HEK293T (cell line): Measurements from ENCODE around the gene RBM23.

Source experiments
- ARNT ChIP-seq: fragments of 450-650 bp; IDR thresholded peaks from 2 replicates; pipeline ENCODE4 v1.6.1; 2017; ENCODE audit warnings: mild to moderate bottlenecking
- BHLHE40 ChIP-seq: fragments of 450-650 bp; IDR thresholded peaks from 2 replicates; pipeline ENCODE4 v1.6.1; 2016; ENCODE audit warnings: mild to moderate bottlenecking, moderate library complexity, borderline replicate concordance
- ELF4 ChIP-seq: fragments of 450-650 bp; IDR thresholded peaks from 2 replicates; pipeline ENCODE4 v1.6.1; 2017; ENCODE audit warnings: antibody characterized with exemption
- FOXK2 ChIP-seq: fragments of 450-650 bp; IDR thresholded peaks from 2 replicates; pipeline ENCODE4 v1.6.1; 2016; ENCODE audit warnings: mild to moderate bottlenecking
- FOXM1 ChIP-seq: fragments of 450-650 bp; IDR thresholded peaks from 2 replicates; pipeline ENCODE4 v1.6.1; 2017; ENCODE audit warnings: mild to moderate bottlenecking, borderline replicate concordance
- HDGF ChIP-seq: fragments of 450-650 bp; IDR thresholded peaks from 2 replicates; pipeline ENCODE4 v1.6.1; 2017; ENCODE audit warnings: antibody characterized with exemption, borderline replicate concordance
- LEF1 ChIP-seq: fragments of 450-650 bp; IDR thresholded peaks from 2 replicates; pipeline ENCODE4 v1.6.1; 2017; ENCODE audit warnings: mild to moderate bottlenecking, borderline replicate concordance
- NFRKB ChIP-seq: fragments of 450-650 bp; IDR thresholded peaks from 2 replicates; pipeline ENCODE4 v1.6.1; 2016; ENCODE audit warnings: mild to moderate bottlenecking, moderate library complexity
- SP1 ChIP-seq: fragments of 450-650 bp; IDR thresholded peaks from 2 replicates; pipeline ENCODE4 v1.6.1; 2017
- SUZ12 ChIP-seq: fragments of 450-650 bp; IDR thresholded peaks from 2 replicates; pipeline ENCODE4 v1.6.1; 2016; ENCODE audit warnings: mild to moderate bottlenecking
- TARDBP ChIP-seq: fragments of 450-650 bp; IDR thresholded peaks from 2 replicates; pipeline ENCODE4 v1.6.1; 2016
- ZNF384 ChIP-seq: fragments of 450-650 bp; IDR thresholded peaks from 2 replicates; pipeline ENCODE4 v1.6.1; 2016
- TF ChIP-seq, protein P1 (sequence below): fragments of 450-650 bp; IDR thresholded peaks from 2 replicates; pipeline ENCODE4 v1.6.1; 2016

DNA sequence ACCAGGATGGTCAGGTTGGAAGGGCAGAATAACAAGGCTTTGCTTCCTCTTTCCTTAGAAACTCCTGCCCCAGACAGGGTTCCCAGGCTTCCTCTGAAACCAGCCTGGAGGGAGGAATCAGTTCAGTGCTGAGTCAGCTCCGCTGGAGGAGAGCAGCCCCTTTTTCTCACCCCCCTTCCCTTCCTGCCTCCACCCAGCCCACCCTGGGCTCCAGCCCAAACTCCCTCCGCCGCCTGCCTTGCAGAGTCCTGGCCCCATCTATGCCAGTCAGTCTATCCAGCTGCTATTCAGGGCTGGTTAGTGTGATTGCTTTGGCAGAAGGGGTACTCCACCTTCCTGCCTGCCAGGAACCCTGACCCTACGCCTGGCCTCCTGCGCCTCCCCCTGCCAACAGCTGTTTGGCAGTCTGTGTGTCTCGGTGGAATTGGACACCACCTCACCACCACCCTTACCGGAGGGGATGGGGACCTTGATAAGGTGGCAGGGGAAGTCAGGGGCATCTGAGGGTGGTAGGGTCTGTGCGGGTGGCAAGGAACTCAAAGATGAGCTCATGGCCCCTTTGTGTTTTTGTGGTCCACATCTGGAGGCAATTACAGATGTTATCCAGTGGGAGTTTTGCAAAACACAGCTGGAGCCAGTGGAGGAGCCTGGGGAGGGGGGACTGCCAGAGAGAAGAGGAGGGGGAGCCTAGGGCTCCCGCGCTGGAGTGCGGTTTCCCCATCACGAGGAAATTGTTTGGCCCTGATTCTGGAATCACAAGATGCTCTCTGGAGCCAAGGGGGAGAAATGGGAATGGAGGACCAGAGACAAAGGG is 70.4 kb downstream of the RBM23 start:
- TF ChIP-seq BHLHE40 (no peak), ZNF384 (no peak), FOXM1 (no peak), SUZ12 (no peak), SP1 (no peak), HDGF (no peak), ARNT (no peak), FOXK2 (no peak), ELF4 (no peak), NFRKB (no peak), LEF1 (no peak), TARDBP (no peak)
- TF ChIP-seq, protein P1, sequence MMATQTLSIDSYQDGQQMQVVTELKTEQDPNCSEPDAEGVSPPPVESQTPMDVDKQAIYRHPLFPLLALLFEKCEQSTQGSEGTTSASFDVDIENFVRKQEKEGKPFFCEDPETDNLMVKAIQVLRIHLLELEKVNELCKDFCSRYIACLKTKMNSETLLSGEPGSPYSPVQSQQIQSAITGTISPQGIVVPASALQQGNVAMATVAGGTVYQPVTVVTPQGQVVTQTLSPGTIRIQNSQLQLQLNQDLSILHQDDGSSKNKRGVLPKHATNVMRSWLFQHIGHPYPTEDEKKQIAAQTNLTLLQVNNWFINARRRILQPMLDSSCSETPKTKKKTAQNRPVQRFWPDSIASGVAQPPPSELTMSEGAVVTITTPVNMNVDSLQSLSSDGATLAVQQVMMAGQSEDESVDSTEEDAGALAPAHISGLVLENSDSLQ: no peak
